GM11168 (cell line): ENCODE data around the gene SLC39A10.
"Not testable (repeated sequence)": the region's sequence is repeated elsewhere in the genome, so short reads cannot be mapped to it uniquely, and the experiment has no call there.

Source experiments
- in situ Hi-C: fragments of 300-500 bp; cut with MboI; formaldehyde crosslinking; loops from one replicate; pipeline ENCODE4 v1.12.0; 2022; ENCODE audit warnings: low sequenced_read_pairs; ENCODE audit not compliant: unreplicated experiment

Gene SLC39A10

GRCh38 chr2:195666113-195666712 lies 9.2 kb downstream of the SLC39A10 start:
- in situ Hi-C loops: loop anchor here (25.0 kb wide), 1 partner anchor 396 kb away; the partner anchor contains the start of gene DNAH7

DNA sequence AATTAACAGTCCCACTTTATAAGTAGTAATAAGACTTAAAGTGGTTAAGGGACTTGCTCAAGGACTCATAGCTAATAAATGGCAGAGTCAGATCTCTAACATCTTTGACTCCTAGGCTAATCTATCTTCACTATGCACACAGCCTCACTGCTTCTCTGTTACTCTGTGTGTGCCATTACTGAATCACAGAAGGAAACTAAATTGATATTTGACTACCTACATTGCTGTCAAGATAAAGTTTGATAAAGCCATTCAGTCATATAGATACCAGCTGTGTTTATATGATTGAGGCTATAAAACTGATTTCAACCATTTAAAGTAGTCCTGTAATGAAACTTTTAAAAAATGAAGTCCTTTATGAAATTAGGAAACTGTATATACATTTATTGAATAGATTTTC lies 10.9 kb downstream of the SLC39A10 start:
- in situ Hi-C loops: loop anchor here (25.0 kb wide), 1 partner anchor 394 kb away; the partner anchor contains the start of gene DNAH7

- in situ Hi-C loops: loop anchor here (25.0 kb wide), 1 partner anchor 392 kb away; the partner anchor contains the start of gene DNAH7
Observed at GRCh38 chr2:195670191-195670590, 13.2 kb downstream of the SLC39A10 start.

GRCh38 chr2:195671563-195671962 lies 14.5 kb downstream of the SLC39A10 start:
- in situ Hi-C loops: loop anchor here (25.0 kb wide), 1 partner anchor 391 kb away; the partner anchor contains the start of gene DNAH7

DNA sequence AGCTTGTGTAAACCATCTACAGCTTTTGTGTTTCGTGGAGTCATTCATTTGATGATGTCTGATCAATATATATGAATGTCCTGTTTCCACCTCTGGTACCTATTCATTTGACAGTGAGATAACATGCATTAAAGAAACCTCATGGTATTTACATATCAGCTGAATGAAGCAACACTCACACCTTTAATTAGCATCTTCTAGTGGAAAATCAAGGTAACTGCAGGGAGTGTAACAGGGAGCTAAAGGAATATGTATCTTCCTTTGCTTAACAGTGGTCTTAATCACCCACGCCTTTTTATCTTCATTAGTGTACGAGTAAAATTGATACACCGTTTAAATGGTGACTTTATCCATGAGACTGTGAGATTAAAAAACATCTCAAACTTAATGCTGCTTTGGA lies 15.6 kb downstream of the SLC39A10 start:
- in situ Hi-C loops: loop anchor here (25.0 kb wide), 1 partner anchor 390 kb away; the partner anchor contains the start of gene DNAH7

DNA sequence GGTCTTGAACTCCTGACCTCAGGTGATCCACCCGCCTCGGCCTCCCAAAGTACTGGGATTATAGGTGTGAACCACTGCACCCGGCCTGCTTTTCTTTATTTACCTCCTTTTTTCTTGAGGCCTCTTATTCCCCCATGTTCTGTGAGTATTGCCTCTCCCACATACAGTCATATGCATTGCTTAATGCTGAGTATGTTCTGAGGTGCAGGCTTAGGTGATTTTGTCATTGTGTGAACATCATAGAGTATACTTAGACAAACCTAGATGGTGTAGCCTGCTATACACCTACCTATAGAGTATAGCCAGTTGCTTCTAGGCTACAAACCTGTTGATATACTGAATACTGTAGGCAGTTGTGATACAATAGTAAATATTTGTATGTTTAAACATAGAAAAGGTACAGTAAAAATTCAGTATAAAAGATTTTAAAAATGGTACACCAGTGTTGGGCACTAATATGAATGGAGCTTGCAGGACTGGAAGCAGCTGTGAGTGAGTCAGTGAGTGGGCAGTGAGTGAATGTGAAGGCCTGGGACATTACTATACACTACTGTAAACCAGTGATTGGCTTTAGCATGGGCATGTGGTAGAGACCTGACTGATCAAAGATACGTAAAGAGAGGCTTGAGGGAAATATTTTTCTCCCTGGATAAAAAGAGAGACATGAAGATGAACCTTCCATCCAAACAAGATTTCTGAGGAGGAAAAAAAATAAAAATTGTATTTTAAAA lies 17.6 kb downstream of the SLC39A10 start:
- in situ Hi-C loops: loop anchor here (25.0 kb wide), 1 partner anchor 388 kb away; the partner anchor contains the start of gene DNAH7

GRCh38 chr2:195675783-195676427 lies 18.9 kb downstream of the SLC39A10 start:
- in situ Hi-C loops: no loop called here

DNA sequence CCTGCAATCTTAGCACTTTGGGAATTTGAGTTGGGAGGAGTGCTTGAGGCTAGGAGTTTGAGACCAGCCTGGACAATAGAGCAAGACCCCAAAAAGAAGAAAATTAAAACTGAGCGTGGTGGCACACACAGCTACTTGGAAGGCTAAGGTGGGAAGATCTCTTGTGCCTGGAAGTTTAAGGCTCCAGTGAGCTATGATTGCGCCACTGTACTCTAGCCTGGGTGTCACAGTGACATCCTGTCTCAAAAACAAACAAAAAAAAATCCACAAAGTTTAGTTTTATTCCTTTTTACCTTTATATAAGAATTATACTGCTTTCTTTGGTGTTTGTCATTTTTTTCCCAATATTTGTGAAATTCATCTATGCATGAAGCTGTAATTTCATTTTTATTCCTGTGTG lies 20.3 kb downstream of the SLC39A10 start:
- in situ Hi-C loops: no loop called here

DNA sequence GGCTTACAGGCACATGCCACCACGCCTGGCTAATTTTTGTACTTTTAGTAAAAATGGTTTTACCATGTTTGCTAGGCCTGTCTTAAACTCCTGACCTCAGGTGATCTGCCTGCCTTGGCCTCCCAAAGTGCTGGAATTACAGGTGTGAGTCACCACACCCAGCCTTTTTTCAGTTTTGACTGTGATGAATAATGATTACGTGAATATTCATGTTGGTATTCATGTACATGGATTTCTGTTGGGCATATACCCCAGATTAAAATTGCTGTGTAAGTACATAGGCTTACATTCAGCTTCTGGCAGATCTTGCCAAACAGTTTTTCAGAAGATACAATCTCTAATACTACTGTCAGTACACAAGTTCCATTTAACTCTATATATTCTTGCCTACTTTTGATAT lies 20.9 kb downstream of the SLC39A10 start:
- in situ Hi-C loops: no loop called here

DNA sequence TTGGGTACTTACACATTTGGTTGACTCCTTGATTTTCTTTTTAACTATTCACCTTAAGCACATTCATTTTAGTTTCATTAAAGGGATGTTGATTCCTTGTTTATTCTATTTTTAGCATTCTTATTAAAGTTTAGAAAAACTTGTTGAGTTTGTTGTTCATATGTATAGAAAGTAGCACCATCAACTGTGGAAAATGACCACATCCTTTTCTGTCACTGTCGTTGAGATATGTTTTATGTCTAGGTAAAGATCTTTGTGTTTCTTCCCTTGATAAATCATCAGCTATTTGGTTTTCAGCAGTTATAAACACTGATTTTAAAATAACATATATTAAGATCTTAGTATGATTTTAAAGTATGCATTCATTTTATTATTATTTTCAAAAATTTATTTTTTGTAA lies 25.1 kb downstream of the SLC39A10 start:
- in situ Hi-C loops: no loop called here

- in situ Hi-C loops: no loop called here
Observed at GRCh38 chr2:195683174-195683573, 26.1 kb downstream of the SLC39A10 start.

DNA sequence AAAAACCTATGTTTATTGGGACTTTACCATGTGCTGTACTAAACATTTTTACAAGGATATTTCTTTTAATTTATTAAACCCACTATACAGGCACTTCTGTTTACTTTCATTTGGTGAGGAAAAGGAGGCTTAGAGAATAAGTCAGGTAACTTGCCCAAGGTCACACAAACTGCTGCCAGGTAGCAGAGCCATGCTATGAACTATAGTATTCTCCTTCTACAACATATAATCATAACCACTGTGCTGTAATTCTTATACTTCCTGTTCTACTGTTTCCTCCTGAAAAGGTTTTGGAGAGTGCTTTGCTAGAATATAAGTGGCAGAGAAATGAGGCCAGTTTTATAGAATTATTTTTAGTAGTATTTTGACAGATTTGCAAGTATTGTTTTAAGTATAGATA lies 29.5 kb downstream of the SLC39A10 start:
- in situ Hi-C loops: no loop called here

GRCh38 chr2:195687320-195688086 lies 30.5 kb downstream of the SLC39A10 start:
- in situ Hi-C loops: no loop called here

DNA sequence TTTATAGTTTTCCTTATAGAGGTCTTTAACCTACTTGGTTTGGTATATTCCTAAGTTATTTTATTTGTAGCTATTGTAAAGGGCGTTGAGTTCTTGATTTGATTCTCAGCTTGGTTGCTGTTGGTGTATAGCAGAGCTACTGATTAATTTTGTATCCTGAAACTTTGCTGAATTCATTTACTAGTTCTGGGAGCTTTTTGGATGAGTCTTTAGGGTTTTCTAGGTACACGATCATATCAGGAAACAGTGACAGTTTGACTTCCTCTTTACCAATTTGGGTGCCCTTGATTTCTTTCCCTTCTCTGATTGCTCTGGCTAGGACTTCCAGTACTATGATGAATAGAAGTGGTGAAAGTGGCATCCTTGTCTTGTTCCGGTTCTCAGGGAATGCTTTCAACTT lies 35.5 kb downstream of the SLC39A10 start:
- in situ Hi-C loops: not testable (repeated sequence)

- in situ Hi-C loops: no loop called here
Observed at GRCh38 chr2:195694553-195694952, 37.5 kb downstream of the SLC39A10 start.

DNA sequence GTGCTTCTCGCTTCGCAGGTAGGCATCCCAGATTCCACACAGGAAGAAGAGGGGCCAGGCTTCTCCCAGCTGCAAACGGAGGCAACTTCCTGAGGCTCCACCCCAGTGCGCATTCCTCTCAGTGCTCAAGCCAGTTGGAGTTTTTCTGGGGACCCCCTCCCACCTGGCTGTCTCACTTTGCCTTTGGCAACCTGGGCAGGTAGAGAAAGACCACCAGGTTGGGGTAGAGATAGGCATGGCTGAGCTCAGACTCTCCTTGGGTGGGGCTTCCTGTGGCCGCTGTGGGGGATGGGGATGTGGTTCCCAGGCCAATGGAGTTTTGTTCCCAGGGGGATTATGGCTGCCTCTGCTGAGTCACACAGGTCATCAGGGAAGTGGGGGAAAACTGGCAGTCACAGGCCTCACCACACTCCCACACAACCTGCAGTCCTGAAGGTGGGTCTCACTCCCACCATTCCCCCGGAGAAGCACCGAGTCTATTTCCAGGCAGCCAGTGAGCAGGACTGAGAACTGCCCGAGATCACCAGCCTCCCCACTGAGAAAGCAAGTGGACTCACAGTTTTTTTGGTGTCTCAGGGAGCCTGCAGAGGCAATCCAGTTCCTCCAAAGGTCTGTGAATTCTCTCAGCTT lies 38.1 kb downstream of the SLC39A10 start:
- in situ Hi-C loops: no loop called here

GRCh38 chr2:195696012-195696411 lies 39.0 kb downstream of the SLC39A10 start:
- in situ Hi-C loops: no loop called here

DNA sequence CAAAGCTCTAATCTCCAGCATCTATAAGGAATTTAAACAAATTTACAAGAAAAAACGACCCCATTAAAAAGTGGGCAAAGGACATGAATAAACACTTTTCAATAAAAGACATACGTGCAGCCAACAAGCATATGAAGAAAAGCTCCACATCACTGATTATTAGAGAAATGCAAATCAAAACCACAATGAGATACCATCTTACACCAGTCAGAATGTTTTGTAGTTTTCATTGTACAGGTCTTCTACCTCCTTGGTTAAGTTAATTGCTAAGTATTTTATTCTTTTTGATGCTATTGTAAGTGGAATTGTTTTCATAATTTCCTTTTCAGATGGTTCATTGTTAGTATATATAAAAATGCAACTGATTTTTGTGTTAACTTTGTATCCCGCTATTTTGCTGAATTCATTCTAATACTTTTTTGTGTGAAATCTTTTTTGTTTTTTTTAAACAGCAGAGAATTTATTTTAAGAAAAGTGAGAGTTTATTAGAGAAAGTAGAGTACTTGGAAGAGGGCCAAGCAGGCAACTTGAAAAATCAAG lies 40.7 kb downstream of the SLC39A10 start:
- in situ Hi-C loops: no loop called here

GRCh38 chr2:195700480-195700879 lies 43.5 kb downstream of the SLC39A10 start:
- in situ Hi-C loops: no loop called here
